HG03442 (cell line): ENCODE data around the gene SLC1A5.
"Not testable (repeated sequence)": the region's sequence is repeated elsewhere in the genome, so short reads cannot be mapped to it uniquely, and the experiment has no call there.

ENCODE experiments used
- ATAC-seq: cut with Tn5 transposase; IDR thresholded peaks from one replicate; pipeline ENCODE4 v1.9.1; 2021; ENCODE audit warnings: mild to moderate bottlenecking, moderate library complexity; ENCODE audit not compliant: unreplicated experiment

Gene SLC1A5

DNA sequence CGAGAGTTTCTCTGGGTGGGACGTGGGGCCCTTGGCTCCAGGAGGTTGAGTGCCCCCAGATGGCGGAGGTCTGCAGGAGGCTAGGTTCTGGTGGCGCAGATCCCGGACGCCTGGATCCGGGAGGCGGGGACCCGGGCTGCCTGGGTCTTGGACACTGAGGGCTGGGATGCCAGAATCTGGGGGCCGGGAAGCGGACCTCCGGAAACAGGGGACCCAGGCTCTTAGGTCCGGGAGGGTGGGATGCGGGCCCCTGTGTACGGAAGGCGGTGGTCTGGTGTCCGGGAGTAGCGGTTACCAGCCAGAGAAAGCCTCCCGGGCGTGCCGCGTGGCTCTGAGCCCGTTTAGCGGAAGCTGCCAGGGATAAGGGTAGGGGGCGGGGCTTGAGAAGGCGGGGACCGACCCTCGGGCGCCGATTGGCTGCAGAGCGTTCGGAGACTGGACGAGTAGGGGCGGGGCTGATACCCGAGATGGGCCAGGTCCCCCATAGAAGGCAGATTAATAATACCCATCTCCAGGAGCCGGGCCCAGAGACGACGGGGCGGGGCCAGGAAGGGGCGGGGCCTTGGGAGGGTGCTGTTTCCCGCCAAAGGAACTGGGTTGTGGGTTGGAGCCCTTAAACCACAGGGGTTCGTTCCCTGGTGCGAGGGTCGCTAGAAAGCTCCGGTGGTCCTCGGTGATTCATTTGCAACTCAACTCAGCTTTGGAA lies at the start of gene SLC1A5:
SLC1A5 (minus strand) TSS at position 333 of the 706 bp plus-strand sequence. CDS start 629 bp downstream, outside the sequence.
- ATAC-seq: peak; percentile 57

DNA sequence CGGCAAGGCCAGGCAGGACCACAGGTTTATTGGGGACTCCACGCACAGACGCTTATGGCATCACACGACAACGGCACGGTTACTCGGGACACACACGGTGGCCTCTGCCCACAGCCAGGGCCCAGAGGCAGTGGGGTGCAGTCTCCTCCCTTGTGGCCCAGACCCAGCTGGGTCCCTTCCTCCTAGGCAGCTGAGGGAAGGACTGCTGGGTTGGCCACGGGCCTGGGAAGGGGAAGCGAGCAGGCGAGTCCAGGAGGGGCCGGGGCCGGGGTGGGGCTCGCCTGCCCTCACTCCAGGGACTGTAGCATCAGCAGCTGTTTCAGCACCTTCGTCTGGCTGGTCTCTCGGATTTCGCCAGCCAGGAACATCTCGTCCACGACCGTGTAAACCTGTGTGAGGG lies 49.8 kb upstream of the SLC1A5 start:
- ATAC-seq: no peak

DNA sequence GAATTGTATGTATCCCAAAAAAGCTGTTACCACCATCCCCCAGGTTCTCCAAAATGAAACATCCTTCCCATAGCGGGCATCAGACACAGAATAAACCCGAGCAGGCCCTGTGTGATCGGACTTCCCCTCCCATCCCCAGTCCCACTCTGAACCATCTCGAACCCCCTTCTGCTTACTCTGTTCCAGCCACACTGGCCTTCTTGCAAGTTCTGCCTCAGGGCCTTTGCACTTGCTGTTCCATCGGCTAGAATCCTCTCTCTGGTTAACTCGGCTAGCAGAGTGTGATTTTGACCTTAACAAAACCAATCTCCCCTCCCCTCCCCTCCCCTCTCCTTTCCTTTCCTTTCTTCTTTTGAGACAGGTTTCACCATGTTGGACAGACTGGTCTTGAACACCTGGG lies 46.6 kb upstream of the SLC1A5 start:
- no peak for ATAC-seq

DNA sequence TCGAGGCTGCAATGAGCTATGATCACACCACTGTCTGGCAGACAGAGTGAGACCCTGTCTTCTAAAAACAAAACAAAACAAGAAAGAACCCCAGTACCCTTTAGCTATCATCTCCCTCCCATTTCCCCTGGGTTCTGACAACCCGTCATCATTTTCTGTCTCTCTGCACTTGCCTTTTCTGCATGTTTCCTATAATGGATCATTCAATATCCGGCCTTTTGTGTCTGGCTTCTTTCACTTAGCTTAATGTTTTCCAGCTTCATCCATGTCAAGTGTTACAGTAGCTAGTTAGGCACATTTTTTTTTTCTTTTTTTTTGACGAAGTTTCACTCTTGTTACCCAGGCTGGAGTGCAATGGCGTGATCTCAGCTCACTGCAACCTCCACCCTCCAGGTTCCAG lies 45.7 kb upstream of the SLC1A5 start:
- ATAC-seq: no peak

DNA sequence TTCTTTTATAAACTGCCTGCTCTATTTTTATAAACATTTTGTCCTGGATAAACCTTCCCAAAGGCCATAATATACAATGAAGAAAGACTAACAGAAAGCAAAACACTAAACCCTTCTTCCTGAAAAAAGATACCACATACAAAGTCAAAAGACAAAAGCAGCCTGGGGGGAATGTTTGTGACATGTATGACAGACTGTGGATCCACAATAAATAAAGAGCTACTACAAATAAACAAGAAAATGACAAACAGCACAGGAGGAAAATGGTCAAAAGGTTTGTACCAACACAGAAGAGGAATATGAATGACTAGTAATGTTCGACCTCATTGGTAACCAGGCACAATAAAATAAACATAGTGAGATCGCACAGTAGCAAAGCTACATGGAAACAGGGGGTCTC lies 42.5 kb upstream of the SLC1A5 start:
- ATAC-seq: no peak

DNA sequence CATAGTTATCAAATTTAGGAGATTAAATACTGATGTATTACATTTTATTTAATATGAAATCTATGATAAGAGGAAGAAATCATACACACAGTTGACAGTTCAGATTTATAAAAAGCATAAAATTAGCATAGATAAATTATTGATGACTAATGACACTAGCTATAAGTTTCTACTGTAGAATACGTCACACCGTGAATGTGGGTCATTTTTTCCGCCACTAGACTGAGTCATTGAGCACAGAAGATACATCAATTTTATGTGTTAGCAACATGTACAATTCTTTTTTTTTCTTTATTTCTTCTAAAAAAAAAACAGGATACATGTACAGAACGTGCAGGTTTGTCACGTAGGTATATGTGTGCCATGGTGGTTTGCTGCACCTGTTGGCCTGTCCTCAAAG lies 40.1 kb upstream of the SLC1A5 start:
- no peak for ATAC-seq

DNA sequence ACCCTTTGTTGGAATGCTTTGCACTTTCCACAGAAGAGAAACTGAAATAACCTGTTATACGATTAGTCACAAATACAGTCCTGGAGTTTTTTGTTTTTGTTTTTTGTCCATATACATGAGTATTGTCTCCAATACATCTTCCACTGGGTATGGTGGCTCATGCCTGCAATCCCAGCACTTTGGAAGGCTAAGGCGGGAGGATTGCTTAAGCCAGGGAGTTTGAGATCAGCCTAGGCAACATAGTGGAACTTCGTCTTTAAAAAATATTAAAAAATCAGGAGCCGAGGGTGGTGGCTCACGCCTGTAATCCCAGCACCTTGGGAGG lies 37.3 kb upstream of the SLC1A5 start:
- no peak for ATAC-seq

DNA sequence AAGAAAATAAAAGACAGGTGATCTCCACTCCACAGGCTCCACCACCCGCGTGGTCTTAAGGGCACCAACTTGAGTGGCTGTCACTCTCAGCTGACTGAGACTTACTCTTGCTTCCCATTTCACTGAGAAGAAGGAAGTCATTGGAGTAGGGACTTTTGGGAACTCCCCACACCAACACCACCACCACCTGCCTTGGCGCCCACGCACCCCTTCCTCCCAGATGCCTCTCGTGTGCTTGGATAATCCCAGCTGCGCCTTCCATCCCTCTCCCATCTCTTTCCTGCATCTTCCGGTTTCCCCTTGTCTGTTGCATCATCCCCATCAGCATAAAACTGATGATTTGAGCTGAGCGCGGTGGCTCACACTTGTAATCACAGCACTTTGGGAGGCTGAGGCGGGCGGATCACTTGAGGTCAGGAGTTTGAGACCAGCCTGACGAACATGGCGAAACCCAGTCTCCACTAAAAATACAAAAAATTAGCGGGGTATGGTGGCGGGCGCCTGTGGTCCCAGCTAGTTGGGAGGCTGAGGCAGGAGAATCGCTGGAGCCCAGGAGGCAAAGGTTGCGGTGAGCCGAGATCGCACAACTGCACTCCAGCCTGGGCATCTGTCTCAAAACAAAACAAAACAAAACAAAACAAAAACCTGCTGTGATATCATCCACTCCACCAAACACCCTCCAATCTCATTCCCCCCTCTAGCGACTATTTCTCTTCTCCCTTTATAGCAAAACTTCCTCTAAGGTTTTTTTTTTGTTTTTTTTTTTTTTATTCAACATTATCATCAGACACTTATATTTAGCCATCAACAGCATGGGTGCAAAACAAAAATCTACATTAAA lies 36.7 kb upstream of the SLC1A5 start:
- no peak for ATAC-seq

DNA sequence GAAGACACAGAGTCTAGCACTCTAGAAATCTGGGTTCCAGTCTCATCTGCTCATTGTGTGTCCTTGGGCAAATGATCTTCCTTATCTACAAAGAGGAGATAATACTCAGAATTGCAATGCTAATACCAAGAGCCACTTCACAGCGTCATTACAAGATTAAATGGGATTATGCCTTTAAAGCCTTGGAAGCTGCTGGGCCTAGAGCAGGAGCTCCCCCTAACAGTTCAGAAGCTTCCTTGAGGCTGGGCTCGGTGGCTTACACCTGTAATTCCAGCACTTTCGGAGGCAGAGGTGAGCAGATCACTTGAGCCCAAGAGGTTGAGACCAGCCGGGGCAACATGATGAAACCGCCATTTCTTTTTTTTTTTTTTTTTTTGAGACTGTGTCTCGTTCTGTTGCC lies 34.7 kb upstream of the SLC1A5 start:
- no peak for ATAC-seq

DNA sequence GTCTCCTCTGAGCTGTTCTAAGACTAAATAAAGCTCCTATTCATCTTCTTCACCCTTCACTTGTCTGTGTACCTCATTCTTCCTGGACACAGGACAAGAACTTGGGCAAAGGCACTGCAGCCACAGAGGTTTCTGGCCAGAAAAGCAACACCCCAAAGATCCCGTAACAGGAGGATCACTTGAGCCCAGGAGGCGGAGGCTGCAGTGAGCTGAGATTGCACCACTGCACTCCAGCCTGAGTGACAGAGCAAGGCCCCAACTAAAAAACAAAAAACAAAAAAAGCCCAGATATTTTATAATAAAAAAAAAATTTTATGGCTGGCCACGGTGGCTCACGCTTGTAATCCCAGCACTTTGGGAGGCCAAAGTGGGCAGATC lies 34.0 kb upstream of the SLC1A5 start:
- not testable (repeated sequence) for ATAC-seq

DNA sequence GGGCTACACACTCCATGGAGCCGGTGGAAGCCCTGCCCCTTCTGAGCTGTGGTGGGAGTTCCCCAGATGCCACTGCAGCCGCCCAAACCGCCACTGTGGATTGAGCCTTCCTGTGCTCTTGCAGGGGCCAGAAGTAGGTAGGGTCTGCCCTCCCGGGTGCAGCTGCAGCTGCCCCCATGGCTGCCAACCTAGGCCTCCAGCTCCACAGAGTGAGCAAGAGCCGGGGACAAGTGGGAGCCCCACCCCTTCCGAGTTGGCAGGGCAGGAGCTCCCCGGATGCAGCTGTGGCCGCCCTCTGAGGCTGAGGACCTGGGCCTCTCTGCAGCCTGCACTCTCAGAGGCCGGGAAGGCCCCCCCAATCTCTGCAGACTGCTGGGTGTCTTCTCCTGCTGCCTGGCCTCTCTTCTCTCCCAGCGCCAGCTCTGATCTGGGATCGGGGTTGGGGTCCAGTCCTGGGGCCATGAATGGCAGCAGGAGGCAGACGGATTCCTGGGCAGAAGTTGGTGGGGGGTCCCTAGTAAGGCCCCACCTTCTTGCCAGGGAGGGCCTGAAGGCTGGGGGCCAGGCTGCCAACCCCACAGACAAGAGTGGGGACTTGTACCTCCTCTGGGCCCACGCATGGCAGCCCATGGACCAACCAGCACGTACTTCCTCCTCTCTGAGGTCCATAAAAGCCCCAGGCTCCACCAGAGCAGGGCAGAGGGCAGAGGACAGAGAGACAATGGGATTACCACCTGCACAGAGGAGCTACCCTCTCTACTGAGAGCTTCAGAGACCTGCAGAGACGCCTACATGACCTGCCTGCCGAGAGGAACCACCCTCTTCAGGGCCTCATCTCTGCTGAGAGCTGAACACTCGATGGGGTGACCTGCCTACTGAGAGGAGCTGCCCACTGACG lies 33.4 kb upstream of the SLC1A5 start:
- peak; percentile 38 for ATAC-seq

DNA sequence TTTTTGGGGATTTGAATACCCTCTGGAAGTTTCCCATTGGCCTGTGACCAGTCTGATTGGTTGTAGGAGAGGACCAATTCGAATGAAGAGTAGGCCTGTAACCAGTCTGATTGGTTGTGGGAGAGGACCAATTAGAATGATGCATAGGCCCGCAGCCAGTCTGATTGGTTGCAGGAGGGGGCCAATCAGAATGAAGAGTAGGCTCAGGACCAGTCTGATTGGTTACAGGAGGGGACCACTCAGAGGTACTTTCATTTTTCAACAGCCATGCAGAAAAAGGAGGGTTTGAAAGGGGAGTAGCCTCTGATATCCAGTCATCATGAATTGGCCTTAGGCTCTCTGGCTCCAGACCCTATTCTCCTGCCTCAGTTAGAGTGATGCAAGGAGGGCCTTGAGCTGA lies 30.4 kb upstream of the SLC1A5 start:
- no peak for ATAC-seq

DNA sequence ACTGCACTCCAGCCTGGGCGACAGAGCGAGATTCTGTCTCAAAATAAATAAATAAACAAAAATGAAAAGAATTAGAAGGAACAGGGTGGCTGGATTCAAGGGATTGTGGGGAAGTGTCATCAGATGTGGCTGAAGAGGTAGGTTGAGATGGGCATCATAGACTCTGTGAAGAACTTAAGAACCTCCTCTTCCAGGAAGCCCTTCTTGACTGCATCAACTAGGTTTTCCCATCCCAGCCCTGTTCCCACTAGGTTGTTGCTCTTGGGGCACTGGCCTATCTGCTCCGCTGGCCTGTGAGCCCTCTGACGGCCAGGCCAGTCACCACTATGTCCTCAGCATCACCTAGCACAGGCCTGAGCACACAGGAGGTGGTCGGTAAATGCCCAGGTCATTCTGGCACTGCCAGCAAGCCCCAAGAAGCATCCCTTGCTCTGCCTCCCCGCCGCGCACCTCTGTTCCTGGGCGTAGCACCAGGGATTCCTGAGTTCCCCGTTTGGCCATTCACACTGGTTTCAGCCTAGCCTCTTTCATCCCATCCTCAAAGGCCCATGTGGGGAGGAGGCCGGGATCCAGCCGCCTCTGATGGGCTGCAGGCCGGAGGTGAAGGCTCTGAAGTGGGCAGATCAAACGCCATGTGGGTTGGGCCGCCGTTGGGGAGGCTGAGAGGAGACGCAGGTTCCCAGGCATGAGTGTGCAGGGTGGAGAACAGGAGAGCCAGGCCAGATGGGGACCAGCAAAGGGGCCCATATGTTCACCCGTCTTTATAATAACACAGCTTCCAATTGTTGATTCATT lies 27.6 kb upstream of the SLC1A5 start:
- no peak for ATAC-seq

DNA sequence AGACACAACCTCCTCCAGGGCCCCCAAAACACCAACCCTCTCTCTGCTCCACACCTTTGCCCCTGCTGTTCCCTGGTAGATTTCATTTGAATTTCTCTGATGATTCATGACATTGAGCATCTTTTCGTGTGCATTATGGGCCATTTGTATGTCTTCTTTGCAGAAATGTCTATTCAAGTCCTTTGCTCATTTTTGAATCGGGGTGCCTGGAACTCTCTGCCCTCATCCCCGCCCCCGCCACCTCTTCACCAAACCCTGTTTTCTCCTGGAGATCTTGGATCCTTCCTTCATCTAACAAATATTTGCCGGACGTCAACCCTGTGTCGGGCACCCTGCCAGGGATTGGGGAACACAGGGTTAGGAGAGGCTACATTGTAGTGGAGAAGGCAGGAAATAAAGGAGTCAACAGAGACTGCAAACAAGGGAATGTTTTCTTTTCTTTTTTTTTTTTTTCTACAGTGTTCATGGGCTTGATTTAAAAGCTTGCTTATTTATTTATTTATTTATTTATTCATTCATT lies 25.5 kb upstream of the SLC1A5 start:
- no peak for ATAC-seq

DNA sequence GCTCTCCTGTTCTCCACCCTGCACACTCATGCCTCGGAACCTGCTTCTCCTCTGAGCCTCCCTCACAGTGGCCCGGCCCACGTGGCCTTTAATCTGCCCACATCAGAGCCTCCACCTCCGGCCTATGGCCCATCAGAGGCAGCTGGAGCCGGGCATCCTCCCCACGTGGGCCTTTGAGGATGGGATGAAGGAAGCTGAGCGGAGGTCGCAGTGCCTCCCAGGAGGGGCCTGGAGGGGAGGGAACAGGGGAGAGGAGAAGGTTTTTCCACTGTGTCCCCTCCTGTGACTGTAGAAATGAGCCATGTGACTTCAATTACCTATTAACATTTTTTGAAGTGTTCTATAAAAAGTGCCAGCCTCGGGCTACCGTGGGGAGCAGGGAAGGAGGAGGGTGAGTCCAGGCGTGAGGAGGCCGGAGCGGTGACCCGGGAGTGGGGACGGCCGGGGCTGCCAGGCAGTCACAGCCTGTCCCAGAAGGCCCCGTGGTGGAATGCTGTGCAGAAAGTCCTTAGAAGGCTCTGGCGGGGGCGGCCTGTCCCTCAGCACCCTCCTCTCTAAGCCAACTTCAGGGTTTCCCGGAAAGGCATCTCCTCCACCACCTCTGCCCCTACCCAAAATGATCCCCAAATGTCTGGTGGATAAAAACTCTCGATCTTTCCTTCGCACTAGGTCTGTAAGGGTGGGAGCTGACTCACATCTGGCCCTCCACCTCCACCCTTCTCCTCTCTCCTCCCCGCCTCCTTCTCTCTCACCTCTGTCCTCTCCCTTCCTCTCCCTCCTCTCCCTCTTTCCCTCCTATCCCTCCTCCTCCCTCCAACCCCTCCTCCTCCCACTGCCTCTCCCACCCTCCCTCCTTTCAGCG lies 24.8 kb upstream of the SLC1A5 start:
- ATAC-seq: no peak

DNA sequence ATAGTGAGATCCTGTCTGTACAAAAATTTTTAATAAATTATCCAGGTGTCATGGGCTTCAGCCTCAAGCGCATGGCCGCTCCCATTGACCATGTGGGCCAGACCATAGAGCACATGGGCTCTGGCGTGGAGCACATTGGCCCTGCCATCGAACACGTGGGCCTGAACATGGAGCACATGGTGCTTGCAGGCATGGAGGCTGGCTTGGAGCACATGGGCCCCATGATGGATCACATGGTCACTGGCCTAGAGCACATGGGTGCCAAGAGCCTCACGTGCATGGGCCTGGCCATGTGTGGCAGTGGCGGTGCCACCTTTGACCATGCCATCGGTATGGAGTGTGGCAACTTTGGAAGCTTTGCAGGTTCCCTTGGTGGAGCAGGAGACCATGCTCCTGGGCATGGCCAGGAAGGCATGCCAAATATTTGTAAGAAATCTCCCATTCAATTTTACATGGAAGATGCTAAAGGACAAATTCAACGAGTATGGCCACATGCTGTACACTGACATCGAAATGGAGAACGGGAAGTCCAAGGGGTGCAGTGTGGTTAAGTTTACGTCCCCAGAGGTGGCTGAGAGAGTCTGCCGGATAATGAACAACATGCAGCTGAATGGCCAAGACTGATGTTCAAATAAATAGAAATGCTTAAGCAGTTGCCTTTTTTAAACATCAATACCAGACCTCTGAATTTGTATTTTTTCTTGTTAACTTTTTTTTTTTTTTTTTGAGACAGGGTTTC lies 21.3 kb upstream of the SLC1A5 start:
- no peak for ATAC-seq

DNA sequence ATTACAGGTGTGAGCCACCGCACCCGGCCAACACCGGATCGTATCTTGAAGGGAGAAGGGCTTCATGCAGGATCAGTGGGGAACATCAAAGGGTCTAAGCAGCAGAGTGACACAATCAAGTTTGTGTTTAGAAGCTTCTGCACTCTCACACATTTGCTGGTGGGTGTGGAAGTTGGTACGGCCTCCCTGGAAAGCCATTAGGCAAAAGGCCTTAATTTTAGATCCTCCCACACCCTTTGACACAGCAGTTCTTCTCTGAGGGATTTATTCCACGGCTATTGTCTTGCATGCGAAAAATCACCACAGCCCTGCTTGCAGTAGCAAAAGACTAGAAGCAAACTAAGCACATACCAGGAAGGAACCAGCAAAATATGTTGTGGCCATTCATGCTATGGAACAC lies 18.3 kb upstream of the SLC1A5 start:
- ATAC-seq: no peak

DNA sequence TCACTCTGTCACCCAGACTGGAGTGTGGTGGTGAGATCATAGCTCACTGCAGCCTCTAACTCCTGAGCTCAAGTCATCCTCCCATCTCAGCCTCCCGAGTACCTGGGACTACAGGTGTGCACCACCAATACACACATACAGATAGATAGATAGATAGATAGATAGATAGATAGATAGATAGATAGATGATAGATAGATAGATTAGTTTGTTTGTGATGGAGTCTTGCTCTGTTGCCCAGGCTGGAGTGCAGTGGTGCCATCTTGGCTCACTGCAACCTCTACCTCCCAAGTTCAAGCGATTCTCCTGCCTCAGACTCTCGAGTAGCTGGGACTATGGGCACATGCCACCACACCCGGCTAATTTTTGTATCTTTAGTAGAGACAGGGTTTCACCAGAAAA lies 16.0 kb upstream of the SLC1A5 start:
- ATAC-seq: not testable (repeated sequence)

DNA sequence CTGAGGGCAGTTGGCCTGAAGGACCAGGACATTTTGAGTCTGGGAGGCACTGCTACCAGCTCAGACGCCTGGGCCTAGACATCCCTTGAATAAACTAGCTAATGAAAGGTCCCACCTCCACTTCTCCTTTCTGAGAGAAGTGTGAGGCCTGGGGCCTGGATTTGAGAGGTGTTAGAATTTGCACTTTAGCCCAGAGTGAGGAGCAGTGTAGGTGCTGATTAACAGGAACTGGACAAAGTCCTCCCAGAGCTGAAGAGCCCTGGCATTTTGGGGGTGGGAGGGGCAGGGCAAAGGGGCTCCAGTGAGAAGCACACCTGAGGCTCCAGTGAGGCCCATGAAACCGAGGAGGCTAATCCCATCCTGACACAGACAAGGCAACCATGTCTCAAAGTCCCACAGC lies 15.2 kb upstream of the SLC1A5 start:
- no peak for ATAC-seq
